ENCODE data around the gene FGF3. TPM values are rescaled to one million over a fixed set of nuclear protein-coding genes. Genes with fewer than 3 reads are reported as not detected.

The FGF3 gene
- polyA plus RNA-seq, 2 donors = not detected

- 91 to 92% methylated on average over 38 to 39 of the region's 39 CpGs for WGBS, 2 donors
- H3K4me1 ChIP-seq (ENCODE audit: control insufficient read depth in 2 of 2, insufficient read depth in 2 of 2, low read length in 1 of 2) = peaks cover 4 to 5% of the 10 kb centered on the region in 2 donors
- peaks cover 0 to 3% of the 10 kb centered on the region in 2 donors for H3K27me3 ChIP-seq (ENCODE audit: control insufficient read depth in 1 of 2, insufficient read depth in 2 of 2, low read length in 2 of 2)
Measured at GRCh38 chr11:69810289-69811118, 8.7 kb downstream of the FGF3 start.

GRCh38 chr11:69808667-69809086 is 10.5 kb downstream of the FGF3 start:
- H3K27me3 ChIP-seq (ENCODE audit: control insufficient read depth in 1 of 2, insufficient read depth in 2 of 2, low read length in 2 of 2) = no peaks in the 10 kb centered on the region
- no peak overlapping the region for H3K4me3 ChIP-seq (ENCODE audit: low read depth in 1 of 2, low read length in 2 of 2)
- peaks cover 0 to 6% of the 10 kb centered on the region in 2 donors for H3K9me3 ChIP-seq (ENCODE audit: control insufficient read depth in 2 of 2, insufficient read depth in 1 of 2, low read depth in 1 of 2, low read length in 1 of 2)
- no peaks in the 10 kb centered on the region for H3K36me3 ChIP-seq (ENCODE audit: control insufficient read depth in 2 of 2, insufficient read depth in 2 of 2, low read length in 1 of 2)
- H3K27ac ChIP-seq (ENCODE audit: low read depth in 2 of 2, low read length in 1 of 2) = no peak overlapping the region
- WGBS, 2 donors = 24 to 27% methylated on average over 7 of the region's 7 CpGs
- H3K4me1 ChIP-seq (ENCODE audit: control insufficient read depth in 2 of 2, insufficient read depth in 2 of 2, low read length in 1 of 2) = peaks cover 4 to 5% of the 10 kb centered on the region in 2 donors

More at GRCh38 chr11:69810289-69811118, 8.7 kb downstream of the FGF3 start:
- Histone ChIP-seq H3K9me3 (ENCODE audit: control insufficient read depth in 2 of 2, insufficient read depth in 1 of 2, low read depth in 1 of 2, low read length in 1 of 2) (peaks cover 0 to 6% of the 10 kb centered on the region in 2 donors), H3K36me3 (ENCODE audit: control insufficient read depth in 2 of 2, insufficient read depth in 2 of 2, low read length in 1 of 2) (no peaks in the 10 kb centered on the region), H3K27ac (ENCODE audit: low read depth in 2 of 2, low read length in 1 of 2) (no peak overlapping the region), H3K4me3 (ENCODE audit: low read depth in 1 of 2, low read length in 2 of 2) (no peak overlapping the region)

- 84 to 85% methylated on average over 9 of the region's 9 CpGs for WGBS, 2 donors
- no peaks in the 10 kb centered on the region for H3K36me3 ChIP-seq (ENCODE audit: control insufficient read depth in 2 of 2, insufficient read depth in 2 of 2, low read length in 1 of 2)
- H3K9me3 ChIP-seq (ENCODE audit: control insufficient read depth in 2 of 2, insufficient read depth in 1 of 2, low read depth in 1 of 2, low read length in 1 of 2) = peaks cover 0 to 6% of the 10 kb centered on the region in 2 donors
- no peak overlapping the region for H3K4me3 ChIP-seq (ENCODE audit: low read depth in 1 of 2, low read length in 2 of 2)
- H3K27ac ChIP-seq (ENCODE audit: low read depth in 2 of 2, low read length in 1 of 2) = no peak overlapping the region
- H3K4me1 ChIP-seq (ENCODE audit: control insufficient read depth in 2 of 2, insufficient read depth in 2 of 2, low read length in 1 of 2) = peaks cover 4 to 5% of the 10 kb centered on the region in 2 donors
- peaks cover 0 to 3% of the 10 kb centered on the region in 2 donors for H3K27me3 ChIP-seq (ENCODE audit: control insufficient read depth in 1 of 2, insufficient read depth in 2 of 2, low read length in 2 of 2)
Measured at GRCh38 chr11:69807106-69807815, 12.0 kb downstream of the FGF3 start.

- Histone ChIP-seq H3K36me3 (ENCODE audit: control insufficient read depth in 2 of 2, insufficient read depth in 2 of 2, low read length in 1 of 2) (no peaks in the 10 kb centered on the region), H3K4me3 (ENCODE audit: low read depth in 1 of 2, low read length in 2 of 2) (no peak overlapping the region), H3K27me3 (ENCODE audit: control insufficient read depth in 1 of 2, insufficient read depth in 2 of 2, low read length in 2 of 2) (peaks cover 0 to 3% of the 10 kb centered on the region in 2 donors), H3K9me3 (ENCODE audit: control insufficient read depth in 2 of 2, insufficient read depth in 1 of 2, low read depth in 1 of 2, low read length in 1 of 2) (peaks cover 0 to 7% of the 10 kb centered on the region in 2 donors), H3K4me1 (ENCODE audit: control insufficient read depth in 2 of 2, insufficient read depth in 2 of 2, low read length in 1 of 2) (peaks cover 4 to 5% of the 10 kb centered on the region in 2 donors), H3K27ac (ENCODE audit: low read depth in 2 of 2, low read length in 1 of 2) (no peak overlapping the region)
- 77 to 78% methylated on average over 19 of the region's 19 CpGs for WGBS, 2 donors
Measured at GRCh38 chr11:69804769-69805508, 14.3 kb downstream of the FGF3 start.

GRCh38 chr11:69803604-69804218 is 15.5 kb downstream of the FGF3 start:
- H3K36me3 ChIP-seq (ENCODE audit: control insufficient read depth in 2 of 2, insufficient read depth in 2 of 2, low read length in 1 of 2) = no peaks in the 10 kb centered on the region
- peaks cover 0 to 12% of the 10 kb centered on the region in 2 donors for H3K9me3 ChIP-seq (ENCODE audit: control insufficient read depth in 2 of 2, insufficient read depth in 1 of 2, low read depth in 1 of 2, low read length in 1 of 2)
- H3K27ac ChIP-seq (ENCODE audit: low read depth in 2 of 2, low read length in 1 of 2) = no peak overlapping the region
- H3K27me3 ChIP-seq (ENCODE audit: control insufficient read depth in 1 of 2, insufficient read depth in 2 of 2, low read length in 2 of 2) = peaks cover 0 to 3% of the 10 kb centered on the region in 2 donors
- no peaks in the 10 kb centered on the region for H3K4me1 ChIP-seq (ENCODE audit: control insufficient read depth in 2 of 2, insufficient read depth in 2 of 2, low read length in 1 of 2)
- no peak overlapping the region for H3K4me3 ChIP-seq (ENCODE audit: low read depth in 1 of 2, low read length in 2 of 2)

- no peaks in the 10 kb centered on the region for H3K36me3 ChIP-seq (ENCODE audit: control insufficient read depth in 2 of 2, insufficient read depth in 2 of 2, low read length in 1 of 2)
- H3K4me3 ChIP-seq (ENCODE audit: low read depth in 1 of 2, low read length in 2 of 2) = no peak overlapping the region
- peaks cover 0 to 3% of the 10 kb centered on the region in 2 donors for H3K27me3 ChIP-seq (ENCODE audit: control insufficient read depth in 1 of 2, insufficient read depth in 2 of 2, low read length in 2 of 2)
- no peaks in the 10 kb centered on the region for H3K4me1 ChIP-seq (ENCODE audit: control insufficient read depth in 2 of 2, insufficient read depth in 2 of 2, low read length in 1 of 2)
- no peak overlapping the region for H3K27ac ChIP-seq (ENCODE audit: low read depth in 2 of 2, low read length in 1 of 2)
- peaks cover 0 to 12% of the 10 kb centered on the region in 2 donors for H3K9me3 ChIP-seq (ENCODE audit: control insufficient read depth in 2 of 2, insufficient read depth in 1 of 2, low read depth in 1 of 2, low read length in 1 of 2)
- 71 to 81% methylated on average over 2 of the region's 2 CpGs for WGBS, 2 donors
Measured at GRCh38 chr11:69803022-69803421, 16.2 kb downstream of the FGF3 start.

- no peak overlapping the region for H3K27ac ChIP-seq (ENCODE audit: low read depth in 2 of 2, low read length in 1 of 2)
- WGBS, 2 donors = 53 to 56% methylated on average over 1 of the region's 1 CpG
Measured at GRCh38 chr11:69802590-69802989, 16.6 kb downstream of the FGF3 start.

GRCh38 chr11:69801513-69802335 is 17.5 kb downstream of the FGF3 start:
- 27 to 37% methylated on average over 15 of the region's 15 CpGs for WGBS, 2 donors

More at GRCh38 chr11:69802590-69802989, 16.6 kb downstream of the FGF3 start:
- H3K9me3 ChIP-seq (ENCODE audit: control insufficient read depth in 2 of 2, insufficient read depth in 1 of 2, low read depth in 1 of 2, low read length in 1 of 2) = peaks cover 0 to 12% of the 10 kb centered on the region in 2 donors
- peaks cover 0 to 3% of the 10 kb centered on the region in 2 donors for H3K27me3 ChIP-seq (ENCODE audit: control insufficient read depth in 1 of 2, insufficient read depth in 2 of 2, low read length in 2 of 2)
- H3K36me3 ChIP-seq (ENCODE audit: control insufficient read depth in 2 of 2, insufficient read depth in 2 of 2, low read length in 1 of 2) = no peaks in the 10 kb centered on the region
- H3K4me3 ChIP-seq (ENCODE audit: low read depth in 1 of 2, low read length in 2 of 2) = no peak overlapping the region
- H3K4me1 ChIP-seq (ENCODE audit: control insufficient read depth in 2 of 2, insufficient read depth in 2 of 2, low read length in 1 of 2) = no peaks in the 10 kb centered on the region

More at GRCh38 chr11:69801513-69802335, 17.5 kb downstream of the FGF3 start:
- H3K4me3 ChIP-seq (ENCODE audit: low read depth in 1 of 2, low read length in 2 of 2) = no peak overlapping the region
- H3K9me3 ChIP-seq (ENCODE audit: control insufficient read depth in 2 of 2, insufficient read depth in 1 of 2, low read depth in 1 of 2, low read length in 1 of 2) = peaks cover 0 to 12% of the 10 kb centered on the region in 2 donors
- H3K4me1 ChIP-seq (ENCODE audit: control insufficient read depth in 2 of 2, insufficient read depth in 2 of 2, low read length in 1 of 2) = no peaks in the 10 kb centered on the region
- H3K27me3 ChIP-seq (ENCODE audit: control insufficient read depth in 1 of 2, insufficient read depth in 2 of 2, low read length in 2 of 2) = peaks cover 0 to 3% of the 10 kb centered on the region in 2 donors
- no peak overlapping the region for H3K27ac ChIP-seq (ENCODE audit: low read depth in 2 of 2, low read length in 1 of 2)
- no peaks in the 10 kb centered on the region for H3K36me3 ChIP-seq (ENCODE audit: control insufficient read depth in 2 of 2, insufficient read depth in 2 of 2, low read length in 1 of 2)
